HG02588 (cell line): ENCODE data around the gene ADAMTSL3.

Experiments
- ATAC-seq: cut with Tn5 transposase; IDR thresholded peaks from one replicate; pipeline ENCODE4 v1.9.1; 2021; ENCODE audit warnings: mild to moderate bottlenecking, moderate library complexity; ENCODE audit not compliant: unreplicated experiment

Gene ADAMTSL3

DNA sequence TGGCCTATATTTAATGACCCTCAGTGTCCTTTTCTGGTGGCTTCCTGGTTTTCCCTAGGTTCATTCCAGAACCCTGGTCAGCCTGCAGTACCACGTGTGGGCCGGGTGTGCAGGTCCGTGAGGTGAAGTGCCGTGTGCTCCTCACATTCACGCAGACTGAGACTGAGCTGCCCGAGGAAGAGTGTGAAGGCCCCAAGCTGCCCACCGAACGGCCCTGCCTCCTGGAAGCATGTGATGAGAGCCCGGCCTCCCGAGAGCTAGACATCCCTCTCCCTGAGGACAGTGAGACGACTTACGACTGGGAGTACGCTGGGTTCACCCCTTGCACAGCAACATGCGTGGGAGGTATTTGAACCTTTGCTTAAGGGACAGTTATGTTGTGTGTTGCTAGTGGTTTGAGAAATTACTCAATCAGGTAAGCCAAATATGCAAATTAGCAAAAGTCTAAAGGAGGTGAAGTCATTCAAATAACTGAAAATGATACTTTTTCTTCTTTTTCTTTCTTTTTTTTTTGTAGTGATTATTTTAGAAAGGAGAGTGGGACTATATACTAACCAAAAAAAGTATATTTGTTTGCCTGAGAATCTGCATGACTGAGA is 259.2 kb downstream of the ADAMTSL3 start:
- ATAC-seq, result no peak

DNA sequence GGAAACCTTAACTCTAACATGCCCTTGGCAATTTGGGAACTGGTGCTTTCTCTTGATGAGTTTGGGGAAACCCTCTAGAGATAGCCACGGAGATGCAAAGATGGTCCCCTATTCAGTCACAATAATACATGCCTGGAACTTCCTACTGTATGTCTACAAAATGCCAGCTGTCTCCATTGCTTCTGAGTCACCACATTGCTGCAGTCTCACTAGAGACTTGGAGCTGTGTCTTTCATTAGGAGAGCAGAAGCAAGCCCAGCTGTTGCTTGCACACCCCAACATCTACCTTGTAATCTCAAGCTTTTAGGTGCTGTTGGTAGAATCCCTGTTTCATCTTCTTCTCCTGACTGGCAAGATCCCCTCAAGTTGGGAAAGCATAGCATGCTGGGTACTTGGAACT is 261.0 kb downstream of the ADAMTSL3 start:
- ATAC-seq, result no peak

DNA sequence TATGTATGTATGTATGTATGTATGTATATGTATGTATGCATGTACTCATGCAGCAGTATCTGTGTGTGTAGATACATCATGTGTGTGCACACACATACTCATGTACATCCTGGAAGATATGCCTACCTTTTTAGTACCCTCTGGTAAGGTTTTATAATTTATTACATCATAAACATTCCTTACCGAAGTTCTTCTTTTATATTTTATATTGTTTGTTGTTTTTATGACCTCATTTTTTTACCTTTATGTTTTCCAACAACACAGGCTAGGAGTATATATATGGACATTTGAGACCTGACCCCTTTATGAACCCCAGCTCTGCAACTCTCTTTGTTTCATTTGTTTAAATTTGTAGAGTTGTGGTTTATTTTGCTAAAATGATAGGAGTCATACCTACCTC is 263.5 kb downstream of the ADAMTSL3 start:
- no peak for ATAC-seq

DNA sequence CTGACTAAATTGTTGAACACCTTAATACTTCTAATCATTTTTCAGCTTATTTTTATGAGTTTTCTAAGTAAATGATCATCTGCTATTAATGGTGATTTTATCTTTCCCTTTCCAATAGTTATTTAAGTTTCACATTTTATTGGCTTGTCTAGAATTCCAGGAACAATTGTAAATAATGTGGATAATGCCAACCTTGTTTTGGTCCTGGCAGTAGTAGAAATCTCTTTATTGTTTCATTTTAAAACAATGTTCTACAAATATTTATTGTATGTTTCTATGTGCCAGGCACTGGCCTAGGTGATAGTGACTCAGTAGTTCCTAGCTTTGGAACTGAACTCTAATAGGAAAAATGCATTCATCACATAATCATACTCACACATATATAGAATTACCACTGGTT is 264.1 kb downstream of the ADAMTSL3 start:
- ATAC-seq, result no peak

DNA sequence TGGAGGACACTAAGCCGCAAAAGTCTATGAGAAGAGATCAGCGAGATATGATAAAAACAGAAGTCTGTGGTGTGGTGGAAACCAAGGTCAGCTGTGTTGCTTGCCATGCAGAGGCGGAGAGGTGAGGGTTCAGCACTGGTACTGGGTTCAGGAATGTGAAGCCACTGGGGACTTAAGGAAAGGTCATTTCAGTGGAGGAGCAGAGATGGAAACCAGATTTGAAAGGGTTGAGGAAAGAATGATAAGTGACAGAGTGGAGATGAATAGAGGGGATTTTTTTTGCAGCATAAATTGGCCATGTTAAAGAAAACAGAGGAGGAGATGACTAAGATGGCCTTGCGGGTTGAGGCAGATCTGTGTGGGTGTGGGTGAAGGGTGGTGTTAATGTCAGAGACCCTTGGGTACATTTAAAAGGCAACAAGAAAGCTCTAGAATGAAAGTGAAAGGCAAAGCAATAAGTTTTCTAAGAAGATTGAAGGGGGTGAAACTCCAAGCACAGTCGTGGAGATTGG is 265.5 kb downstream of the ADAMTSL3 start:
- ATAC-seq, result peak; percentile 74

DNA sequence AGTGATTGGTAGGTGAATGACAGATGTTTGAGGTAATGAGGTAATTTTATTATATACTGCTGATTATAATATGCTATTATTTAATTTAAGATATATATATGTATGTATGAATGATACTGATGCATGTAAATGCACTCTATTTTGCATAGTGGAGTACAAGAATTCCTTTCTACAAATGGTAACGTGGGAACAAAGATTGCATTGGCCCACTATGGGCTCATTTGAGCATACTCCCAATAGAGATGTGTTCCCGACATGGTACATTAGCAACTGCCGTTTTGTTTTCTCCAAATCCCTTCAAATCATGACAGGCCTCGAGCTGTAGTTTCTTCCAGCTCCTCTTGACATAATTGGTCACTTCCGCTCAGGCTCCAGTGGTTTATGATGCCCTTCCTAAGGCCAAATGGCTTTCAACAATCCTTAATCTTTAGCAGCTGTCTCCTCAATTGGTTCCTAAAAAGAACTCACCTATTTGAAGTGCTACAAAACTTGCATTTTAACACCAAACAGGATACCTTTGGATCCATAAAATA is 266.1 kb downstream of the ADAMTSL3 start:
- ATAC-seq, result no peak

DNA sequence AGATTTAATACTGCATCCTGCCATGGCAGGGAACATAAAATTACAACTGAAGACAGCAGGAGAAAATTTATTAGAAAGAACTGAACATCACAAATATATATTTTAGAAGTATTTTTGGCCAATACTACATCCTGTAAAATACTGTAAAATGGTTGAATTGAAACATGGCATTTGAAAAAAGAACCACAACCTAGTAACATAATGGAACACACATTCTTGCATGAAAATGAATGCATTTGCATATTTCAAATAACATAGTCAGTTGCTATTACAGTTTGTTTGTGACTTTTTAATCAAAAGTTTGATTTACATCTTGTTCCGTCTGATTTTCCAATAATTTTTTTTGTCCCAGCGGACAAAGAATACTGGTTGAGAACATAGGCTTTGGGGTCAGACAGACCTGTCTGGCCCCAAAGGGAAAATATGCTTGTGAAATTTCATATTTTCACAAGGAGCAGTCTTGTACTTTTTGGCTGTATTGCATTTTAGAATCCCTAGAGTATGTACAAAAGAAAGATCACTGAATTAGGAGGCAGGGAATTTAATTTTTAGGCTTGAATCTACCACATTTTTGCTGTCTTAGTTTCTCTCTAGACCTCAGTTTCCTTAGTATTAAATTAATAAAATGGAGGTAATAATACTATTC is 268.8 kb downstream of the ADAMTSL3 start:
- ATAC-seq, result no peak

DNA sequence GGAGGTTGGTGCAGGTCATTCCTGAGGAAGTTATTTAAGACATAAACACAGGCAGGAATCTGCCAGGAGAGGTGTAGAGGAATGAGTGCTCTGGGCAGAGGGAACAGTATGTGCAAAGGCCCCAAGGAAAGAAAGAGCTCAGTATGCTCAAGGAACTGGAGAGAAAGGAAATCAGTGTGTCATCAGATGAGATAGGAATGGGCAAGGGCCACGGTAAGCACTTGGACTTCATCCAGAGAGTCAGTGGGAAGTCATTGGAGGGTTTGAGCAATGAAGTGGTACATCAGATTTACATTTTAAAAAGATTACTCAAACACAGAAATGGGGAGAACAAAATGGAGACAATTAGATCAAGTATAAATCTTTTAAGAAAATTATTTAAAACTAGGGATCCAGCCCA is 272.2 kb downstream of the ADAMTSL3 start:
- ATAC-seq, result no peak

DNA sequence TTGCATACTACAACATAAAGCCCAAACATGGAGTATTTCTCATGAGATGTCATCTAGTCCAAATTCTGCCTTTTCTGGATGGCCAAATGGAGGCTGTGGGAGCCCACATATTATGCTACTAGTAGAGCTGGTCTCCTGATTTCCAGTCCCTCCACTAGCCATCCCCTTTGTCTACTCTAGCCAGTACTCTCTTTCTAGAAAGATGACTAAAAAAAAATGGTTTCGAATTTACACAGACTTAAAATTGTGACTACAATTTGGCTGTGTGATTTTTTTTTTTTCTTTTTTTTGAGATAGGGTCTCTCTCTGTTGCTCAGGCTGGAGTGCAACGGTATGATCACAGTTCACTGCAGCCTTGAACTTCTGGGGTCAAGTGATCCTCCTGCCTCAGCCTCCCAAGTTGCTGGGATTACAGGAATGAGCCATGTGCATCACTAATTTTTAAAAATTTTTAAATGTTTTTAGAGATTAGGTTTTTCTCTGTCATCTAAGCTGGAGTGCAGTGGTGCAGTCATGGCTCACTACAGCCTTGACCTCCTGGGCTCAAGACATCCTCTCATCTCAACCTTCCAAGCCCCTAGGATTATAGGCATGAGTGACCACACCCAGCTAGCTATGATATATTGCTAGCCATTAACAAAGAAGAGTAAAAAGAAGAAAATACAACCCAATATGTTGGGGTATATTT is 273.9 kb downstream of the ADAMTSL3 start:
- ATAC-seq, result peak; percentile 44

DNA sequence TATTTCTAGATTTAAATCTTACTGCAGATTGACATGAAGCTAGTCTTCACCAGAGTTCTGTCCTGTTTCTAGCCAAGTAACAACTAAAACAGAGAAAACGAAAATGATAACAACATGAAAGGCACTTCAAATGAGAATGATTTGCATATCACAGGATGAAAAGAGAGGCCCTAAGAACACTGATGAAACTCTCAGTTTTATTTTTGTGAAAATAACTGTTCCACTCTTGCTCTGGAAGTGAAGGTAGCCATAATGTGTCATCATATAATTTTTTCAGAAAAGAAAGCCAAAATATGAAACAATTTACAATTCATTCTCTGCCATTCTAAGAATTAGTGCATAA is 274.4 kb downstream of the ADAMTSL3 start:
- ATAC-seq, result peak; percentile 84

DNA sequence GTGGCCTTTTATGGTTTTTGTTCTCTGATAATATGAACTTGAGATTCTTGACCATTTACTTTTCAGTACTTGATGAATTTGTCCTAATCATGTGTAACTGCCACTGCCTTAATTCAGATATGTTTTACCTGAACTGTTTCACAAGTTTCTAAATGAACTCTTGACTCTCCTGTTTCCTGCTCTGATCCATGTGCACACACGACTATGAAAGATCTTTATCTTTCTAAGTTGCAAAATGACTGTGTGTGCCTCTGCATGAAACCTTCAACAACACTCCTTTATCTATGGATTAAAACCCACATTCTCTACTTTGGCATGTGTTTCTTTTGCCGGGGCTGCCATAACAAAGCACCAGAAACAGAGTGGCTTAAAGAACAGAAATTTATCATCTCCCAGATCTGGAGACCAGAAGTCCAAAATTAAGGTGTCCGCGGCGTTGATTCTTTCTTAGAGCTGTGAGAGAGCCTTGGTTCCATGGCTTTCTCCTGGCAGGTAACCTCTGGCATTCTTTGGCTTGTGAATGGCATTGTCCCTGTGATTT is 275.0 kb downstream of the ADAMTSL3 start:
- ATAC-seq, result no peak

DNA sequence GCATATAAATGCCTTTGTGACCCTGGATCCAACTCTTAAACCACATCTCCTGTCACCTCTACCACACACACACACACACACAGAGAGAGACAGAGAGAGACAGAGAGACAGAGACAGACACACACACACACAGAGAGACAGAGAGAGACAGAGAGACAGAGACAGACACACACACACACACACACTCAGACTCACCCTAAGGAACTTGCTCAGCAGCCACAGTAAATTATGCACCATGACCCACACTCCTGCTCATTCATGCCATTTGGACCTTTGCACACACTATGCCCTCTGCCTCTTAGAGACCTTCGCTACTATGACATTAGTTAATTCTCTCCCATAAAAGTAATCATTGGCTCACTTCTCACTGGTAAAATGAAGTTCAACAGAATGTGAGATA is 275.7 kb downstream of the ADAMTSL3 start:
- no peak for ATAC-seq

DNA sequence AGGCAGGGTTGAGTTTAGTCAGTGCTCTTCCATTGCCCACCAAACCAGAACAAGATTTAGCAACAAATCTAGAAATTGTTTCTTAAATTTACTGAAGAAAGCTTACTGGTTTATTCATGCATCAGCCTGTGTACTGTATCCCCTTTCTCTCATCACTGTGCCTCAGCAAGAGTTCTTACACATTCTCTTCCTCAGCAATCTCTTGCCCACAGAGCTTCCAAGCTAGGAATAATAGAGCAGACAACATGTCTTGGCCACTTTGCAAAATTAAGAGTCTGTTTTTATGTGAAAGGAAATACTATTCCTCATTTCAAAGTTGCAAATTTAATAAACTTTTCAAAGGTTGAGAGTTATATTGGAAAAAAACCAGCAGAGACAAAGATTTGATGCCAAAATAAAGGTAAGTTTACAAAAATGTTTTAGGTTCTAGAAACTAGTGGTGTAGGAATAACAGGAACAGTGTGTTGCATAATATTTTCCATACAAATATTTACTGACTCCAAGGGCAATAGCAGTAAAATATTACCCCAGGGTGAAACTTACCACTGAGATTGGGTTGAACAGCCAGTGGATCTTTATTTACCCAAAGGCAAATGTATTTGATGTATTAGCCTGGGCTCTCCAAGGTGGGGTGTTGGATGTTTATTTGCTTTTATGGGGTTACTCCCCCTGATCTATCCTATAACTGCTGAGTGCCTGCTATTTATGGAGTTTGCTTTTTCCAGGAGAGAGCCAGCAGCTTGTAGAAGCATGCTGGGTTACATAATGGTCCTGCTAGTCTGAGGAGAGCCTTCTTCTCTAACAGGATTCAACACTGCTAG is 276.7 kb downstream of the ADAMTSL3 start:
- ATAC-seq, result no peak

DNA sequence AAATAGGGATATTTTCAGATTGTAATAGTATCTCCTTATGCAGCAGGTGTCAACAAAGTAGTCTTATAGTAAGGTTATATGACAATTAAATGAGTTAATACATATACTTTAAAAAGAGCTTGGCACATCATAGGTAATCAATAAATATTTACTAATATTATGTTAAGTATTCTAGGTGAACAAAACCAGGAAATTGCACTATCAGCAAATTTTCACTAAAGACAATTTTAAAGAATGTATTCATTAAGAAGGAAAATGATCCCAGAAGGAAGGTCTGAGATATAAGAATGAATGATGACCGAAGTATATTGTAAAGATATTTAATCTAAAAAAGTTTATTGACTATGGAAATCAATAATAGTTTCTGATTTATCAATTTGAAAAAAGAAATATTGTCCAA is 281.9 kb downstream of the ADAMTSL3 start:
- ATAC-seq, result no peak

DNA sequence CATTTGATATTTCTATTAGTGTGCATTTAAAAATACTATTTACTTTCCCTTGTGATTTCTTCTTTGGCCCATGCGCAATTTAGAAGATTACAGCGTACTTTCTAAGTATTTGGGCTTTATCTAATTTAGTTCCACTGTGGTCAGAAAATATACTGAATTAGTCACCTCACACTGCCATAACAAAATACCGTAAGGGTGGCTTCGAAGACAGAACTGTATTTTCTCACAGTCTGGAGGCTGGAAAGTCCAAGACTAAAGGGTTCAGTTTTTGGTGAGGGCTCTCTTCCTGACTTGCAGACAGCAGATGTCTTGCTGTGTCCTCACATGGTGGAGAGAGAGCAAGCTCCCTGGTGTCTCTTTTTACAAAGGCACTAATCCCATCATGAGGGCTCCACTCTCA is 286.2 kb downstream of the ADAMTSL3 start:
- no peak for ATAC-seq

DNA sequence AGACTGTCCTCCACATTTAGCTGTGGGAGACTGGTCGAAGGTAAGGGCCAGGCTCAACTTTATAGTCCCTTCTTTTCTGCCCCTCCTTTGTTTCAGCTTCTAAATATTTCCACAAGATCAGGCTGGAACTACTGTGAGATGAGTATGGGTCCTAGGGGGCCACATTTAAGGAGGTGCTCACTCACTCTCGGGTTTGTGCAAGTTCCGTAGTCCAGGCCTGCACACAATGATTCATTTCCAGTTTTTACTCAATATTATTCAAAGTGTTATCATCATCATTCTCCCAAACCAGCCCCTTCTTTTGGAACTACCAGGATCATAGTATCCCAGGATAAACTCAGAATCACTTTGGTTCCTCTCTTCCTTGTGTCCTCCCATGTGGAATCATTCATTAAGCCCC is 289.1 kb downstream of the ADAMTSL3 start:
- ATAC-seq, result no peak

DNA sequence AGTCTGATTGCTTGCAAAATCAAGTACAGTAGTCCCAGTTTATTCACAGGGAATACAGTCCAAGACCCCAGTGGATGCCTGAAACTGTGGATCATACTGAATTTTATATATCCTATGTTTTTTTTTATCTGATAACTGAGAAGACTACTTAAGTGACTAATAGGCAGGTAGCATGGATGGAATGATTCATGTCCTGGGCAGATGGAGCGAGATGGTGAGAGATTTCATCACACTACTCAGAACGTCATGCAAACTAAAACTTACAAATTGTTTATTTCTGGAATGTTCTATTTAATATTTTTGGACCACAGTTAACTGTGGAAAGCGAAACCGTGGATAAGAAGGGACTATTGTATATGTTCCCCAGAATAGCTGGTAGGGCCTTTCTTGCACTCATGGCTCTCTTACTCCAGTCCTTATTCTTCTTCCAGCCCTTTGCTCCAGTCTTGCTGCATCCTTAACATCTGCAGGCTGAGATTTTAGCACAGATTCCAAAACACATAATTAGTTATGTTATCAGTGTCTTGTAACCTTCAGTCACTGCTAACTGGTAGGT is 290.0 kb downstream of the ADAMTSL3 start:
- ATAC-seq, result no peak

DNA sequence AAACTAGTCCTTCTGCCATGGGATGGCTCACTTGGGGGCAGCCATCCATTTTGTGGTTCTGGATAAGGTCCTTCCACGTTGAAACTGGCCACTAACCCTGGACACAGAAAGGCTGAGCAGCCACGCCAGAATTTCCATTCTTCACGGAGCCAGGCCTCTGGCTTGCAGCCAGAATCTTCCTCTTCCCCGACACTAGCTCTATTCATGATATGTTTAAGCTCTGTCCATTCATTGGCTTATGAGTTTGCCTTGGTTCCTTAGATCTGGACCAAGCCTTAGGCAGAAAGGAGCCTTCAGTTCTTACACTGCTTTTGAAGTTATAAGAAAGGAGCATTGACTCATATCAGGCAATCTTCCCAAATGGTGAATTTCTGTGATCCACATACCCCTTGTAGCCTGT is 293.2 kb downstream of the ADAMTSL3 start:
- ATAC-seq, result no peak

DNA sequence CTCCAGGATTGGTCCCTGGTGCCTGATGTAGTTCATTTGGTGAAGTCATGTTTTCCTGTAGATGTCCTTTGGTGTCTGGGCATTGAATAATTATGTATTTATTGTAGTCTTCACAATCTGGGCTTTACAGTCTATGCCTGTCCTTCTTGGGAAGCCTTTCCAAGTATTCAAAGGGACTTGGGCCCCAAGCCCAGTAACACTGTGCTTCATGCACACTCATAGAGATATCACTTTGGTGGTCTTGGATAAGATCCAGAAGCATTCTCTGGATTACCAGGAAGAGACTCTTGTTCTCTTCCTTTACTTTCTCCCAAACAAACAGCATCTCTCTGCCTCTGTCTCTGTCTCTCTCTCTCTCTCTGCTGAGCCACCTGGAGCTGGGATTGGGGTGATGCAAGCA is 300.6 kb downstream of the ADAMTSL3 start:
- no peak for ATAC-seq

DNA sequence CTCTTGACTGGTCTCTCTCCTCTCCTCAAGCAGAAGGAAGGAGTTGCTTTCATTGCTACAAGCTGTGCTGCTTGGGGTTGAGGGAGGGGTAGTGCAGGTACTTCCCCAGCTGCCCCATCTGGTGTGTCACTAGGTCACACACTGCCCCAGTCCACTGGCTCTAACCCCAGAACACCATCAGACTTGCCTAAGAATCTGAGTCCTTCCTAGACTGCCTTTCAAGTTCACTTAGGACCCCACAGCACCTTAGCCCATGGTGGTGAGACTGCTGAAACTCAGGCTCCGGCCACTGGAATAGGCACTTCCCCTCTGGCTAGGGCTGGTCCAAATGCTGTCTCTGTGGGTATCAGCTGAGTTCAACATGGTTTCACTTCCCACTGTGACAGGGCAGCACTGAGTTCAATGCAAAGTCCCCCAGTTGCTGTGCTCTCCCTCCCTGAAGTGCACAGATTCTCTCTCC is 301.9 kb downstream of the ADAMTSL3 start:
- peak; percentile 97 for ATAC-seq

DNA sequence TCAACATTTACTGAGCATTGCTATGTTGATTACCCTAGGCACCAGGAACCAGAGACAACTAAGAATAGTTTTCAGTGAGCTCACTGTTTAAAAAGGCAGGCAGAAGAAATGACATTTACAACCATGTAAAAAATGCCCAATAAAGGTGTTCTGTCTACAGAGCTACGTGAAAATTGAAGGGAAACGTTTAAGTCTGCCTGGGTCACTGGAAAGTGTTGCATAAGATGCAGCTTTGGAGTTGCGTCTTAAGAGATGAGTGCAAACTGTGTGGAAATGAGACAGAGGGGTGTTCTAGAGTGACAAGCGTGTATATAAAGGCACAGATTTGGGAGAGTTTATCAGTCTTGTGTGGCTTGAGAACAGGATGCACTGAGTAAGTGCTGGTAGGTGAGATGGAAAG is 303.0 kb downstream of the ADAMTSL3 start:
- ATAC-seq, result no peak
